HCT116 (cell line): ENCODE results near the gene GCN1. TPM values are rescaled to one million over a fixed set of nuclear protein-coding genes. Genes with fewer than 3 reads are reported as not detected.

Source experiments
- ATAC-seq: fragments of 200-7000 bp; cut with Tn5 transposase; 2 replicates; pipeline ENCODE4 v1.9.1; 2020; ENCODE audit warnings: mild to moderate bottlenecking, moderate library complexity
- BruUV-seq: library from RNA; stranded (reverse); fragments of 400-500 nt; replicated peaks from 2 replicates; lab custom pipeline; 2021; lab: Mats Ljungman, UMichigan
- CTCF ChIA-PET: fragments of 300-600 bp; sonication (Branson Sonifier 250); formaldehyde crosslinking; loops from one replicate; lab custom pipeline; 2021; ENCODE audit warnings: antibody characterized with exemption; lab: Charles Lee
- POLR2A ChIA-PET: fragments of 300-600, 350-600 bp; sonication (Branson Sonifier 250); formaldehyde crosslinking; loops from one replicate; lab custom pipeline; 2021; ENCODE audit warnings: antibody characterized with exemption; lab: Charles Lee
- RAD21 ChIA-PET, 2 experiments: fragments of 300-600 bp; sonication (Branson Sonifier 250); formaldehyde crosslinking; loops; one replicate each; lab custom pipeline; 2023; ENCODE audit warnings: low total read pairs in 2 of 2; ENCODE audit not compliant: uncharacterized antibody in 2 of 2, unreplicated experiment in 2 of 2, low non-redundant PET in 1 of 2; lab: Charles Lee
- DNase-seq: peaks from one replicate; pipeline ENCODE4 v3.0.0-alpha.2; 2010; ENCODE audit warnings: low read depth, low spot score
- H2AFZ ChIP-seq: fragments of 200-600 bp; shearing (Covaris generic), sonication (generic); 2 replicates; pipeline ENCODE4 v1.6.1; 2017; ENCODE audit warnings: low read depth, mixed run types, mixed read lengths, antibody characterized with exemption, low read length; ENCODE audit not compliant: poor library complexity, severe bottlenecking
- H3K27ac ChIP-seq: 2 replicates; pipeline ENCODE4 v1.5.1; 2012; ENCODE audit warnings: low read depth, low read length
- H3K27me3 ChIP-seq: fragments of 200-600 bp; sonication (generic); 2 replicates; pipeline ENCODE4 v1.6.1; 2016; ENCODE audit warnings: mixed run types, low read length, mixed read lengths; ENCODE audit not compliant: insufficient read depth
- H3K36me3 ChIP-seq, 2 experiments: fragments of 200-500 bp in 1 of 2; fragments of 200-600 bp in 1 of 2; sonication (Bioruptor generic) in 1 of 2; sonication (generic) in 1 of 2; 2 replicates each; pipeline versions ENCODE4 v1.5.1 to v1.6.1; 2014 to 2016; ENCODE audit warnings: low read length in 2 of 2, inconsistent platforms in 1 of 2, mixed read lengths in 1 of 2, mixed run types in 1 of 2; ENCODE audit not compliant: insufficient read depth in 2 of 2, control insufficient read depth in 1 of 2
- H3K4me1 ChIP-seq, 2 experiments: fragments of 200-600 bp in 1 of 2; sonication (generic) in 1 of 2; 2 replicates each; pipeline versions ENCODE4 v1.5.1 to v1.6.1; 2012 to 2017; ENCODE audit warnings: low read length in 2 of 2, inconsistent platforms in 1 of 2, mild to moderate bottlenecking in 1 of 2, mixed read lengths in 1 of 2, mixed run types in 1 of 2, moderate library complexity in 1 of 2; ENCODE audit not compliant: insufficient read depth in 2 of 2, control insufficient read depth in 1 of 2
- H3K4me2 ChIP-seq: fragments of 200-600 bp; sonication (generic); 2 replicates; pipeline ENCODE4 v1.6.1; 2017; ENCODE audit warnings: mixed run types, low read length, mixed read lengths
- H3K4me3 ChIP-seq, 2 experiments: fragments of 200-600 bp in 1 of 2; sonication (generic) in 1 of 2; replicated peaks in 1 of 2; 2 replicates each; pipeline ENCODE4 v1.5.1; 2011 to 2016; ENCODE audit warnings: low read length in 2 of 2, control low read depth in 1 of 2, low read depth in 1 of 2, mild to moderate bottlenecking in 1 of 2, mixed read lengths in 1 of 2, mixed run types in 1 of 2
- H3K79me2 ChIP-seq: fragments of 200-600 bp; sonication (generic); 2 replicates; pipeline ENCODE4 v1.6.1; 2017; ENCODE audit warnings: mild to moderate bottlenecking, mixed run types, low read length, moderate library complexity, mixed read lengths; ENCODE audit not compliant: insufficient read depth
- H3K9ac ChIP-seq: fragments of 200-600 bp; sonication (generic); 2 replicates; pipeline ENCODE4 v1.6.1; 2016; ENCODE audit warnings: low read length, mixed read lengths
- H3K9me2 ChIP-seq: fragments of 200-600 bp; sonication (generic), shearing (Covaris generic); 2 replicates; pipeline ENCODE4 v1.6.1; 2017; ENCODE audit warnings: mixed run types, mild to moderate bottlenecking, moderate library complexity; ENCODE audit not compliant: insufficient read depth
- H3K9me3 ChIP-seq, 2 experiments: fragments of 200-500 bp in 1 of 2; fragments of 200-600 bp in 1 of 2; sonication (Bioruptor generic) in 1 of 2; sonication (generic) in 1 of 2; 2 replicates each; pipeline ENCODE4 v1.6.1; 2014 to 2017; ENCODE audit warnings: low read length in 2 of 2, mixed read lengths in 2 of 2, inconsistent platforms in 1 of 2, low read depth in 1 of 2, mild to moderate bottlenecking in 1 of 2, mixed run types in 1 of 2, moderate library complexity in 1 of 2; ENCODE audit not compliant: control insufficient read depth in 1 of 2, insufficient read depth in 1 of 2
- H4K20me1 ChIP-seq: fragments of 200-600 bp; sonication (generic), shearing (Covaris generic); 2 replicates; pipeline ENCODE4 v1.6.1; 2017; ENCODE audit warnings: mixed run types, mild to moderate bottlenecking, moderate library complexity; ENCODE audit not compliant: insufficient read depth
- CBX3 ChIP-seq: IDR thresholded peaks from 2 replicates; pipeline ENCODE4 v1.6.1; 2012; ENCODE audit warnings: low read depth
- CTCF ChIP-seq, 3 experiments: fragments of 200-600 bp in 1 of 3; sonication (generic) in 1 of 3; IDR thresholded peaks in 2 of 3; conservative IDR thresholded peaks in 1 of 3; 2 replicates each; pipeline ENCODE4 v1.5.1; 2012 to 2017; ENCODE audit warnings: low read depth in 2 of 3, low read length in 2 of 3, antibody characterized with exemption in 1 of 3, borderline replicate concordance in 1 of 3, control low read depth in 1 of 3, mild to moderate bottlenecking in 1 of 3, mixed read lengths in 1 of 3, mixed run types in 1 of 3, moderate library complexity in 1 of 3; ENCODE audit not compliant: insufficient read depth in 1 of 3
- ELF1 ChIP-seq: IDR thresholded peaks from 2 replicates; pipeline ENCODE4 v1.6.1; 2012; ENCODE audit warnings: low read depth, borderline replicate concordance
- EZH2phosphoT487 ChIP-seq: fragments of 200-600 bp; IDR thresholded peaks from 2 replicates; pipeline ENCODE4 v1.6.1; 2018; ENCODE audit warnings: antibody characterized with exemption, borderline replicate concordance
- FOSL1 ChIP-seq: IDR thresholded peaks from 2 replicates; pipeline ENCODE4 v1.6.1; 2012; ENCODE audit warnings: low read depth
- POLR2A ChIP-seq: IDR thresholded peaks from 2 replicates; pipeline ENCODE4 v1.7.0; 2011; ENCODE audit warnings: borderline replicate concordance; ENCODE audit not compliant: insufficient read depth, insufficient read length; ENCODE audit errors: extremely low read depth
- SIN3A ChIP-seq: IDR thresholded peaks from 2 replicates; pipeline ENCODE4 v1.6.1; 2012; ENCODE audit warnings: low read depth
- ZBTB33 ChIP-seq: IDR thresholded peaks from 2 replicates; pipeline ENCODE4 v1.6.1; 2011; ENCODE audit warnings: mild to moderate bottlenecking, low read length, moderate library complexity; ENCODE audit not compliant: insufficient replicate concordance; ENCODE audit errors: extremely low read depth
- ZFX ChIP-seq: fragments of 450-650 bp; IDR thresholded peaks from 2 replicates; pipeline ENCODE4 v1.6.1; 2017
- intact Hi-C: fragments of 100-400 bp; cut with micrococcal nuclease; formaldehyde crosslinking; loops from 2 replicates; pipeline ENCODE4 v1.10.0; 2022
- total RNA-seq: library from RNA; stranded (reverse); gene quantifications from one replicate; pipeline ENCODE4 v1.2.1, GENCODE V29; 2021; ENCODE audit not compliant: unreplicated experiment

GCN1 gene
- total RNA-seq, 1 experiment from 2014 or later = 184 TPM

- POLR2A ChIA-PET = no interaction called here
- 0 out of 4 replicates have a peak overlapping the region, but pooled peaks of 1 of the 2 experiments have one; percentile 16 for H3K4me3 ChIP-seq
- H3K36me3 ChIP-seq = no peaks in the 10 kb centered on the region
- H3K9ac ChIP-seq = peak overlapping the region; percentile 17; the same call in 1 of the 2 replicates
- peaks cover 17 to 22% of the 10 kb centered on the region in 2 experiments for H3K4me1 ChIP-seq
- H3K4me2 ChIP-seq = peak overlapping the region; percentile 60
- no peak overlapping the region for H2AFZ ChIP-seq
- no TSS peak for BruUV-seq
- intact Hi-C loops = no loop called here
- H3K79me2 ChIP-seq = no peaks in the 10 kb centered on the region
- no peaks in the 10 kb centered on the region for H3K27me3 ChIP-seq
- no peak for DNase-seq
- TF ChIP-seq EZH2phosphoT487 = no peak
- no peak for TF ChIP-seq POLR2A
- TF ChIP-seq FOSL1 = no peak
- TF ChIP-seq ZFX = no peak
- TF ChIP-seq CBX3 = no peak
- no peak for TF ChIP-seq CTCF (IDR thresholded peaks at IDR 0.05 in 2 of 3, conservative IDR thresholded peaks at IDR 0.05 in 1 of 3; ENCODE audit: borderline replicate concordance in 1 of 3, insufficient read depth in 1 of 3, low read depth in 2 of 3, low read length in 2 of 3)
- no peak for TF ChIP-seq ZBTB33
- no peak for TF ChIP-seq SIN3A
- TF ChIP-seq ELF1 = no peak
- TF ChIP-seq, all 23 proteins: peak for 0
- Histone ChIP-seq H4K20me1 (no peaks in the 10 kb centered on the region), H3K9me3 (no peaks in the 10 kb centered on the region), H3K27ac (no peak overlapping the region), H3K9me2 (no peaks in the 10 kb centered on the region)
- ATAC-seq = peak; percentile 43
- ChIA-PET RAD21 (no interaction called here), CTCF (no interaction called here)
Measured at GRCh38 chr12:120078868-120079267, 115.6 kb downstream of the GCN1 start.
